Loucy (cell line): ENCODE measurements around the gene AMFR.

Source experiments
- CTCF ChIP-seq: fragments of 200-600 bp; sonication (generic); conservative IDR thresholded peaks from 2 replicates; pipeline ENCODE4 v1.5.1; 2014; ENCODE audit warnings: mild to moderate bottlenecking, antibody characterized with exemption, low read length
- EZH2phosphoT487 ChIP-seq: fragments of 200-600 bp; IDR thresholded peaks from 2 replicates; pipeline ENCODE4 v1.6.1; 2018; ENCODE audit warnings: antibody characterized with exemption, mild to moderate bottlenecking, moderate library complexity, borderline replicate concordance

- TF ChIP-seq CTCF (no peak), EZH2phosphoT487 (no peak)
Observed at GRCh38 chr16:56336071-56336688, 89.2 kb downstream of the AMFR start.
